OCI-LY1 (cell line): ENCODE measurements around the gene MX1.

Source experiments
- CTCF ChIP-seq: fragments of 200-600 bp; sonication (generic), shearing (Covaris generic); IDR thresholded peaks from 2 replicates; pipeline ENCODE4 v1.5.1; 2017; ENCODE audit warnings: mild to moderate bottlenecking, antibody characterized with exemption, low read length, moderate library complexity, mixed read lengths
- EZH2 ChIP-seq: fragments of 200-600 bp; sonication (generic), shearing (Covaris generic); IDR thresholded peaks from 2 replicates; pipeline ENCODE4 v1.8.0; 2017; ENCODE audit warnings: borderline replicate concordance, mixed run types, mild to moderate bottlenecking, antibody characterized with exemption, low read length, moderate library complexity, mixed read lengths

GRCh38 chr21:41378849-41379248 is 47.2 kb upstream of the MX1 start:
- TF ChIP-seq CTCF (no peak), EZH2 (no peak)
